ENCODE data around the gene MAGI2. TPM values are rescaled to one million over a fixed set of nuclear protein-coding genes. Genes with fewer than 3 reads are reported as not detected.

Gene MAGI2
- total RNA-seq, 1 donor from 2014 or later = 2.5 TPM

- no peak for DNase-seq (ENCODE audit: low read depth)
- TF ChIP-seq, protein P1, sequence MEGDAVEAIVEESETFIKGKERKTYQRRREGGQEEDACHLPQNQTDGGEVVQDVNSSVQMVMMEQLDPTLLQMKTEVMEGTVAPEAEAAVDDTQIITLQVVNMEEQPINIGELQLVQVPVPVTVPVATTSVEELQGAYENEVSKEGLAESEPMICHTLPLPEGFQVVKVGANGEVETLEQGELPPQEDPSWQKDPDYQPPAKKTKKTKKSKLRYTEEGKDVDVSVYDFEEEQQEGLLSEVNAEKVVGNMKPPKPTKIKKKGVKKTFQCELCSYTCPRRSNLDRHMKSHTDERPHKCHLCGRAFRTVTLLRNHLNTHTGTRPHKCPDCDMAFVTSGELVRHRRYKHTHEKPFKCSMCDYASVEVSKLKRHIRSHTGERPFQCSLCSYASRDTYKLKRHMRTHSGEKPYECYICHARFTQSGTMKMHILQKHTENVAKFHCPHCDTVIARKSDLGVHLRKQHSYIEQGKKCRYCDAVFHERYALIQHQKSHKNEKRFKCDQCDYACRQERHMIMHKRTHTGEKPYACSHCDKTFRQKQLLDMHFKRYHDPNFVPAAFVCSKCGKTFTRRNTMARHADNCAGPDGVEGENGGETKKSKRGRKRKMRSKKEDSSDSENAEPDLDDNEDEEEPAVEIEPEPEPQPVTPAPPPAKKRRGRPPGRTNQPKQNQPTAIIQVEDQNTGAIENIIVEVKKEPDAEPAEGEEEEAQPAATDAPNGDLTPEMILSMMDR (IDR thresholded peaks at IDR 0.05; ENCODE audit: insufficient read depth, low read length, poor library complexity, severe bottlenecking) = no peak
- no peaks in the 10 kb centered on the region for H3K36me3 ChIP-seq (ENCODE audit: control insufficient read depth, insufficient read depth, low read length)
These were observed 1461.8 kb downstream of the MAGI2 start for GRCh38 chr7:77991656-77992055.

DNA sequence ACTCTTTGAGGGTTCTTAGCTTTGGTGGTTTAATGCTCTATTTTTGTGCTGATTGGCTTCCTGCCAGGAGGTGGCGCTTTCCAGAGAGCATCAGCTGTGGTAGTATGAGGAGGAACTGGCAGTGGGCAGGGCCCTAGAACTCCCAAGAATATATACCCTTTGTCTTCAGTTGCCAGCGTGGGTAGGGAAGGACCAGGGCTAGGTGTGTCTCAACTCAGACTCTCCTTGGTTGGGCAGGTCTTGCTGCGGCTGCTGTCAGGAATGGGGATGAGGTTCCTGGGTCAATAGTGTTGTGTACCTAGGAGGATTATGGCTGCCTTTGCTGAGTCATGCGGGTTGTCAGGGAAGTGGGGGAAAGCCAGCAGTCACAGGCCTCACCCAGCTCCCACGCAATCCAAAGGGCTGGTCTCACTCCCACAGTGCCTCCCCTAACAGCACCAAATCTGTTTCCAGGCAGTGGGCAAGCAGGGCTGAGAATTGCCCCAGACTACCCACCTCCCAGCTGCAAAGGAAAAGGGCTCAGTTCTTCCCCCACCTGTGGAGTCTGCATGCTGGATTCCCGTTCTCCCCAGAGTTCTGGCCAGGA, 1463.4 kb downstream of the MAGI2 start:
- H3K4me3 ChIP-seq (ENCODE audit: low read depth, low read length) = no peak overlapping the region
- no peaks in the 10 kb centered on the region for H3K27me3 ChIP-seq (ENCODE audit: control insufficient read depth, insufficient read depth, low read length)
- no peaks in the 10 kb centered on the region for H3K36me3 ChIP-seq (ENCODE audit: control insufficient read depth, insufficient read depth, low read length)
- TF ChIP-seq, protein P1 (IDR thresholded peaks at IDR 0.05; ENCODE audit: insufficient read depth, low read length, poor library complexity, severe bottlenecking) = no peak
- no peak for DNase-seq (ENCODE audit: low read depth)

More at GRCh38 chr7:77991656-77992055, 1461.8 kb downstream of the MAGI2 start:
- Histone ChIP-seq H3K4me3 (ENCODE audit: low read depth, low read length) (no peak overlapping the region), H3K27me3 (ENCODE audit: control insufficient read depth, insufficient read depth, low read length) (no peaks in the 10 kb centered on the region)

DNA sequence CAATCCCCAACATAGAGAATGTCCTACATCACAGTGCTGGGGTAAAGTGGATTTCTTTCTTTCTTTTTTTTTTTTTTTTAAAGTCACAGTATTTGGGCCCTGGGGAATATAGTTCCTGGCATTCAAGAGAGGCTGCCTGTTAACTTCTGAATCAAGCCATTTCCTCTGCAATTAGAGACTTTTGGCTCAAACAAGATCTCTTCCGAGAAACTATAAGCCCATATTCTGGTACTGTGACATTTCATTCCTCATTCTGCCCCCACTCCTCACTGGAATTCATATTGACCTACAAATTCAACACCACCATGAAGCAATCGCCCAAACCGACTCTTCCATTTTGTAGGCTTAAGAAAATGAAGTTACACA, 1467.5 kb downstream of the MAGI2 start:
- no peak for DNase-seq (ENCODE audit: low read depth)
- H3K27me3 ChIP-seq (ENCODE audit: control insufficient read depth, insufficient read depth, low read length) = no peaks in the 10 kb centered on the region
- H3K36me3 ChIP-seq (ENCODE audit: control insufficient read depth, insufficient read depth, low read length) = no peaks in the 10 kb centered on the region
- H3K4me3 ChIP-seq (ENCODE audit: low read depth, low read length) = no peak overlapping the region
- TF ChIP-seq, protein P1 (IDR thresholded peaks at IDR 0.05; ENCODE audit: insufficient read depth, low read length, poor library complexity, severe bottlenecking) = no peak

- Histone ChIP-seq H3K4me3 (ENCODE audit: low read depth, low read length) (no peak overlapping the region), H3K36me3 (ENCODE audit: control insufficient read depth, insufficient read depth, low read length) (no peaks in the 10 kb centered on the region)
- DNase-seq (ENCODE audit: low read depth) = no peak
These were observed 1468.1 kb downstream of the MAGI2 start for GRCh38 chr7:77985232-77985973.

DNA sequence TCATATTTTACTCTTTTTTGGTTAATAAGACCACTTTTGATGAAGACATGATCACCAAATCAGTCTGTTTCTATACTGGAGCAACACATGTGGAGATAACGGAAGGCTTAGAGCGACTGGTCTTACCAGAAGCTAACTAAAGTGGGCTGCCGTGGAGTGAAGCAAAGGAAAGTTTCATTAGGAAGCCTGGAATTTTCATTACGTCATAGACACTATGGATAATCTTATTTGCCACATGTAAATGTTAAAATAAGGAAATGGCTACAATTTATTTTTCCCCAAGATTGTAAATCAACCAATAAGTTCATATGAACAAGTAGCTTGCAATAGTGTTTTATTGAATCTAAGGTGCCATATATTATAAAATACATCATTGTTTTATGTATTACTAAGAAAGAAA, 1469.5 kb downstream of the MAGI2 start:
- Histone ChIP-seq H3K4me3 (ENCODE audit: low read depth, low read length) (no peak overlapping the region), H3K27me3 (ENCODE audit: control insufficient read depth, insufficient read depth, low read length) (no peaks in the 10 kb centered on the region), H3K36me3 (ENCODE audit: control insufficient read depth, insufficient read depth, low read length) (no peaks in the 10 kb centered on the region)
- TF ChIP-seq, protein P1 (IDR thresholded peaks at IDR 0.05; ENCODE audit: insufficient read depth, low read length, poor library complexity, severe bottlenecking) = no peak
- DNase-seq (ENCODE audit: low read depth) = no peak

More at GRCh38 chr7:77985232-77985973, 1468.1 kb downstream of the MAGI2 start:
- TF ChIP-seq, protein P1 (IDR thresholded peaks at IDR 0.05; ENCODE audit: insufficient read depth, low read length, poor library complexity, severe bottlenecking) = no peak
- no peaks in the 10 kb centered on the region for H3K27me3 ChIP-seq (ENCODE audit: control insufficient read depth, insufficient read depth, low read length)

All from kidney epithelial cell (primary cell).